ENCODE measurements around the gene NABP2.
"Not testable (repeated sequence)": the region's sequence is repeated elsewhere in the genome, so short reads cannot be mapped to it uniquely, and the experiment has no call there.

NABP2 gene

GRCh38 chr12:56224102-56224701 is at the start of gene NABP2:
TSS of gene NABP2 (plus strand) at chr12:56224342. CDS start at chr12:56224857, 515 bp downstream.
- peak; percentile 95 to 99 (median 98) for DNase-seq
- intact Hi-C loops (cut with DNase I) = loop anchor here (2.0 to 5.0 kb wide), 3 partner anchors 33 to 97 kb away; partner anchors contain the start of genes ANKRD52 and ESYT1

GRCh38 chr12:56178347-56178746 is 45.8 kb upstream of the NABP2 start:
- intact Hi-C loops (cut with DNase I) = no loop called here
- no peak for DNase-seq

GRCh38 chr12:56186957-56187356 is 37.2 kb upstream of the NABP2 start:
- no peak for DNase-seq
- intact Hi-C loops (cut with DNase I) = no loop called here

GRCh38 chr12:56188131-56188777 is 35.9 kb upstream of the NABP2 start:
- intact Hi-C loops (cut with DNase I) = loop anchor here (2.0 kb wide), 1 partner anchor 61 kb away; no protein-coding TSS in a partner anchor
- peak in 1 of 42 donors; percentile 19 for DNase-seq

- DNase-seq = peak in 25 of 42 donors; percentile 8 to 51 (median 23)
Measured at GRCh38 chr12:56188778-56189098, 35.4 kb upstream of the NABP2 start.

GRCh38 chr12:56189099-56189917 is 34.8 kb upstream of the NABP2 start, which contains the start of gene SMARCC2:
TSS of gene SMARCC2 (minus strand) at chr12:56189483. CDS start at chr12:56189461, 22 bp downstream.
- intact Hi-C loops (cut with DNase I) = loop anchor here (2.0 kb wide), 1 partner anchor 63 kb away; no protein-coding TSS in a partner anchor
- DNase-seq = peak; percentile 53 to 93 (median 84)

More at GRCh38 chr12:56188778-56189098, 35.4 kb upstream of the NABP2 start:
- intact Hi-C loops (cut with DNase I) = loop anchor here (2.0 kb wide), 1 partner anchor 62 kb away; no protein-coding TSS in a partner anchor

- intact Hi-C loops (cut with DNase I) = loop anchor here (2.0 to 10.0 kb wide), 3 partner anchors 35 to 75 kb away; partner anchors contain the start of genes COQ10A and NABP2
- DNase-seq = peak; percentile 53 to 95 (median 86)
Measured at GRCh38 chr12:56189918-56190694, 34.0 kb upstream of the NABP2 start.

- no peak for DNase-seq
- intact Hi-C loops (cut with DNase I) = loop anchor here (2.0 to 10.0 kb wide), 2 partner anchors 34 to 74 kb away; partner anchors contain the start of genes COQ10A and NABP2
Measured at GRCh38 chr12:56190695-56191155, 33.4 kb upstream of the NABP2 start.

GRCh38 chr12:56192582-56192981 is 31.6 kb upstream of the NABP2 start:
- no peak for DNase-seq
- intact Hi-C loops (cut with DNase I) = loop anchor here (10.0 kb wide), 1 partner anchor 72 kb away; the partner anchor contains the start of gene COQ10A

GRCh38 chr12:56193025-56193578 is 31.0 kb upstream of the NABP2 start:
- intact Hi-C loops (cut with DNase I) = loop anchor here (10.0 kb wide), 1 partner anchor 72 kb away; the partner anchor contains the start of gene COQ10A
- DNase-seq = peak in 40 of 42 donors; percentile 27 to 91 (median 70)

- DNase-seq = not testable (repeated sequence)
- intact Hi-C loops (cut with DNase I) = loop anchor here (10.0 kb wide), 1 partner anchor 68 kb away; the partner anchor contains the start of gene COQ10A
Measured at GRCh38 chr12:56196818-56197550, 27.2 kb upstream of the NABP2 start.

GRCh38 chr12:56197921-56198635 is 26.1 kb upstream of the NABP2 start:
- no peak for DNase-seq
- intact Hi-C loops (cut with DNase I) = loop anchor here (10.0 kb wide), 1 partner anchor 67 kb away; the partner anchor contains the start of gene COQ10A

- no peak for DNase-seq
- intact Hi-C loops (cut with DNase I) = loop anchor here (10.0 kb wide), 1 partner anchor 66 kb away; the partner anchor contains the start of gene COQ10A
Measured at GRCh38 chr12:56198836-56199235, 25.3 kb upstream of the NABP2 start.

GRCh38 chr12:56202366-56202765 is 21.8 kb upstream of the NABP2 start:
- intact Hi-C loops (cut with DNase I) = no loop called here
- DNase-seq = no peak

GRCh38 chr12:56202838-56203237 is 21.3 kb upstream of the NABP2 start:
- intact Hi-C loops (cut with DNase I) = no loop called here
- DNase-seq = no peak

GRCh38 chr12:56204275-56204674 is 19.9 kb upstream of the NABP2 start:
- intact Hi-C loops (cut with DNase I) = no loop called here
- DNase-seq = no peak
